ENCODE data around the gene WBP1L. TPM values are rescaled to one million over a fixed set of nuclear protein-coding genes. Genes with fewer than 3 reads are reported as not detected.
"Not testable (repeated sequence)": the region's sequence is repeated elsewhere in the genome, so short reads cannot be mapped to it uniquely, and the experiment has no call there.

Gene WBP1L
- total and polyA plus RNA-seq, 4 donors = 19.1 to 52.3 (median 45.2) TPM

GRCh38 chr10:102714621-102715455, 28.9 kb upstream of the WBP1L start, which contains the start of gene SFXN2:
TSS of gene SFXN2 (plus strand) at chr10:102714636. CDS start at chr10:102726637, 12,001 bp downstream.
- no peaks in the 10 kb centered on the region for H3K36me3 ChIP-seq (ENCODE audit: control insufficient read depth in 4 of 4, insufficient read depth in 4 of 4, low read length in 4 of 4)
- 6 to 7% methylated on average over 46 of the region's 46 CpGs for WGBS, 2 donors
- H3K4me3 ChIP-seq = peak within 1 kb of the TSS; percentile 64
- TF ChIP-seq CTCF (IDR thresholded peaks at IDR 0.05; ENCODE audit: control extremely low read depth, extremely low read depth) = no peak
- H3K27ac ChIP-seq (ENCODE audit: low read depth in 1 of 2, low read length in 1 of 2) = peak within 1 kb of the TSS; percentile 75 to 87
- no peaks in the 10 kb centered on the region for H3K27me3 ChIP-seq (ENCODE audit: control insufficient read depth in 3 of 3, insufficient read depth in 3 of 3, low read length in 2 of 3)
- DNase-seq (no peak), ATAC-seq (ENCODE audit: insufficient read depth, low FRiP score) (peak; percentile 7)
- H3K4me1 ChIP-seq (ENCODE audit: control insufficient read depth in 5 of 5, insufficient read depth in 5 of 5, low read length in 5 of 5) = peaks cover 3 to 47% (median 14%) of the 10 kb centered on the region in 5 donors
- H3K9ac ChIP-seq (ENCODE audit: insufficient read depth in 1 of 2, low read length in 2 of 2) = peak within 1 kb of the TSS; percentile 87 to 90
- no peaks in the 10 kb centered on the region for H3K9me3 ChIP-seq (ENCODE audit: control insufficient read depth in 4 of 4, insufficient read depth in 3 of 4, low read length in 3 of 4)

DNA sequence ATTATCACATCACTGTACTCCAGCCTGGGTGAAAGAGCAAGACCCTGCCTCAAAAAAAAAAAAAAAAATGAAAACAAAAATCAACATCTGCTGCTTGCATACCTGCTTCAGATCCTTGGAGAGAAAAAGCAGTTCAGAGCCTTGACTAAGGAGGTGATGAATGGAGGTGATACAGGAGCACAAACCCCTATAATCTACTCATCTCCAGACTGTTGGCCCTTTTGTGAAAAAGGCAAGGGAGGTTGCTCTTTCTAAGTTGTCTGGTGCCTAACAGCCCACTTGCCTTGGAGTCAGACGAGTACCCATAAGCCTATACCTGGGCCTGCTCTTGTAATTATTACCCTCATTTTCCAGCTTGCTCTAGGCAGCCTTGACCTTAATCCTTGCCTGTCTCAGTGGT, 27.9 kb upstream of the WBP1L start:
- Histone ChIP-seq H3K36me3 (ENCODE audit: control insufficient read depth in 4 of 4, insufficient read depth in 4 of 4, low read length in 4 of 4) (no peaks in the 10 kb centered on the region), H3K4me3 (no peak overlapping the region), H3K27me3 (ENCODE audit: control insufficient read depth in 3 of 3, insufficient read depth in 3 of 3, low read length in 2 of 3) (no peaks in the 10 kb centered on the region), H3K9ac (ENCODE audit: insufficient read depth in 1 of 2, low read length in 2 of 2) (peak overlapping the region in 1 of 2 donors; percentile 37), H3K9me3 (ENCODE audit: control insufficient read depth in 4 of 4, insufficient read depth in 3 of 4, low read length in 3 of 4) (no peaks in the 10 kb centered on the region), H3K4me1 (ENCODE audit: control insufficient read depth in 5 of 5, insufficient read depth in 5 of 5, low read length in 5 of 5) (peaks cover 3 to 38% (median 14%) of the 10 kb centered on the region in 5 donors), H3K27ac (ENCODE audit: low read depth in 1 of 2, low read length in 1 of 2) (no peak overlapping the region)
- DNase-seq (no peak), ATAC-seq (ENCODE audit: insufficient read depth, low FRiP score) (no peak)
- no peak for TF ChIP-seq CTCF (IDR thresholded peaks at IDR 0.05; ENCODE audit: control extremely low read depth, extremely low read depth)
- 90 to 95% methylated on average over 1 of the region's 1 CpG for WGBS, 2 donors

DNA sequence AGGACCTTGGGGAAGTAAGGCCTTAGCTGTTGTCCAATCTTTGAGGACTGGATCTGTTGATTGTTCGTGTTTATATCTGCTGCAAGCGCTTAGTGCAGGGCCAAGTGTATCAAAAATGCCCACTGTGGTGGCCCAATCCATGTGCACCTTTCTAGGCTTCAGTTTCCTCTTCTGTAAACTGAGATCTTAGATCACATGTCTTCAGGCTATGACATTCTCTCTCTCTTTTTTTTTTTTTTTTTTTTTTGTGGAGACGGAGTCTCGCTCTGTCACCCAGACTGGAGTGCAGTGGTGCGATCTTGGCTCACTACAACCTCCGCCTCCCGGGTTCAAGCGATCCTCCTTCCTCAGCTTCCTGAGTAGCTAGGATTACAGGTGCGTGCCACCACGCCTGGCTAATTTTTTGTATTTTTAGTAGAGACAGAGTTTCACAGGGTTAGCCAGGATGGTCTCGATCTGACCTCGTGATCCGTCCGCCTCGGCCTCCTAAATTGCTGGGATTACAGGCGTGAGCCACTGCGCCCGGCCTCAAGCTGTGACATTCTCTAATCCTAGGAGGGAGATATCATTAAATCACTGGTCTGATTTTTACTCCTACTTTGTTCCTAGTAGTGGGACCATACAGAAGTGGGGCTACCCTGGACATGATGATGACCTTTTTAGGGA, 26.7 kb upstream of the WBP1L start:
- DNase-seq; ATAC-seq (ENCODE audit: insufficient read depth, low FRiP score); H3K9ac ChIP-seq (ENCODE audit: insufficient read depth in 1 of 2, low read length in 2 of 2); H3K27me3 ChIP-seq (ENCODE audit: control insufficient read depth in 3 of 3, insufficient read depth in 3 of 3, low read length in 2 of 3); H3K36me3 ChIP-seq (ENCODE audit: control insufficient read depth in 4 of 4, insufficient read depth in 4 of 4, low read length in 4 of 4); H3K27ac ChIP-seq (ENCODE audit: low read depth in 1 of 2, low read length in 1 of 2); H3K9me3 ChIP-seq (ENCODE audit: control insufficient read depth in 4 of 4, insufficient read depth in 3 of 4, low read length in 3 of 4); H3K4me3 ChIP-seq: not testable (repeated sequence)
- WGBS, 2 donors = 94 to 97% methylated on average over 16 to 18 of the region's 18 CpGs
- peaks cover 3 to 31% (median 11%) of the 10 kb centered on the region in 5 donors for H3K4me1 ChIP-seq (ENCODE audit: control insufficient read depth in 5 of 5, insufficient read depth in 5 of 5, low read length in 5 of 5)

GRCh38 chr10:102718220-102718619, 25.5 kb upstream of the WBP1L start:
- ATAC-seq (ENCODE audit: insufficient read depth, low FRiP score) (no peak), DNase-seq (peak in 2 of 3 donors; percentile 47 to 76)
- Histone ChIP-seq H3K4me3 (no peak overlapping the region), H3K4me1 (ENCODE audit: control insufficient read depth in 5 of 5, insufficient read depth in 5 of 5, low read length in 5 of 5) (peaks cover under 1 to 19% (median 11%) of the 10 kb centered on the region in 5 donors), H3K36me3 (ENCODE audit: control insufficient read depth in 4 of 4, insufficient read depth in 4 of 4, low read length in 4 of 4) (no peaks in the 10 kb centered on the region), H3K9me3 (ENCODE audit: control insufficient read depth in 4 of 4, insufficient read depth in 3 of 4, low read length in 3 of 4) (no peaks in the 10 kb centered on the region), H3K9ac (ENCODE audit: insufficient read depth in 1 of 2, low read length in 2 of 2) (peak overlapping the region in 1 of 2 donors; percentile 8), H3K27me3 (ENCODE audit: control insufficient read depth in 3 of 3, insufficient read depth in 3 of 3, low read length in 2 of 3) (no peaks in the 10 kb centered on the region), H3K27ac (ENCODE audit: low read depth in 1 of 2, low read length in 1 of 2) (peak overlapping the region in 1 of 2 donors; percentile 59)
- WGBS, 2 donors = 48 to 71% methylated on average over 3 of the region's 3 CpGs
- no peak for TF ChIP-seq CTCF (IDR thresholded peaks at IDR 0.05; ENCODE audit: control extremely low read depth, extremely low read depth)

Data from lung (tissue), 12 donors.